ENCODE results near the gene KAZN. TPM values are rescaled to one million over a fixed set of nuclear protein-coding genes. Genes with fewer than 3 reads are reported as not detected.

Gene KAZN
- polyA plus RNA-seq, 2 of the 4 experiments (the other 2 are of a cell fraction), result 1.3 to 1.9 TPM

GRCh38 chr1:14826731-14827326 lies 228.3 kb downstream of the KAZN start:
- ChIA-PET POLR2A (interaction anchor here (0.6 kb wide), 1 partner anchor 1599 kb away, joined by 3 read pairs; no protein-coding TSS in a partner anchor), CTCF (no interaction called here)
- Histone ChIP-seq H3K4me1 (no peaks in the 10 kb centered on the region), H3K4me2 (no peak overlapping the region), H3K4me3 (no peak overlapping the region), H3K27ac (no peak overlapping the region), H3K9me3 (no peaks in the 10 kb centered on the region)
- ATAC-seq, result no peak
- DNase-seq (ENCODE audit: low read depth in 1 of 2, low spot score in 1 of 2), result no peak
- no peak for TF ChIP-seq POLR2A (IDR thresholded peaks at IDR 0.05; ENCODE audit: low read length)
- TF ChIP-seq ZFP36 (IDR thresholded peaks at IDR 0.05; ENCODE audit: borderline replicate concordance, partially characterized antibody), result no peak
- no peak for TF ChIP-seq KDM1A (IDR thresholded peaks at IDR 0.05; ENCODE audit: low read depth)
- TF ChIP-seq SMC3 (IDR thresholded peaks at IDR 0.05), result no peak
- TF ChIP-seq GATA3 (IDR thresholded peaks at IDR 0.05; ENCODE audit: borderline replicate concordance), result no peak
- TF ChIP-seq RNF2 (IDR thresholded peaks at IDR 0.05; ENCODE audit: borderline replicate concordance, low read depth), result no peak
- no peak for TF ChIP-seq HDAC2 (IDR thresholded peaks at IDR 0.05)
- TF ChIP-seq E2F6 (IDR thresholded peaks at IDR 0.05; ENCODE audit: borderline replicate concordance, low read depth), result no peak
- no peak for TF ChIP-seq EHF (CRISPR knock-in tag; IDR thresholded peaks at IDR 0.05)
- no peak for TF ChIP-seq RAD21 (conservative IDR thresholded peaks at IDR 0.05 in 1 of 2, IDR thresholded peaks at IDR 0.05 in 1 of 2)
- no peak for TF ChIP-seq CBX8 (IDR thresholded peaks at IDR 0.05)
- TF ChIP-seq, protein P1, sequence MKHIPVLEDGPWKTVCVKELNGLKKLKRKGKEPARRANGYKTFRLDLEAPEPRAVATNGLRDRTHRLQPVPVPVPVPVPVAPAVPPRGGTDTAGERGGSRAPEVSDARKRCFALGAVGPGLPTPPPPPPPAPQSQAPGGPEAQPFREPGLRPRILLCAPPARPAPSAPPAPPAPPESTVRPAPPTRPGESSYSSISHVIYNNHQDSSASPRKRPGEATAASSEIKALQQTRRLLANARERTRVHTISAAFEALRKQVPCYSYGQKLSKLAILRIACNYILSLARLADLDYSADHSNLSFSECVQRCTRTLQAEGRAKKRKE (CRISPR knock-in tag; IDR thresholded peaks at IDR 0.05; ENCODE audit: low read depth), result no peak
- 70% methylated on average over 11 of the region's 11 CpGs for WGBS (ENCODE audit: missing lambda C conversion rate)
- FAIRE-seq, result no peak

GRCh38 chr1:14827870-14828269 lies 229.4 kb downstream of the KAZN start:
- no peak for ATAC-seq

More at GRCh38 chr1:14827870-14828269, 229.4 kb downstream of the KAZN start:
- Histone ChIP-seq H3K4me3 (no peak overlapping the region), H3K27ac (no peak overlapping the region), H3K4me2 (no peak overlapping the region), H3K9me3 (no peaks in the 10 kb centered on the region), H3K4me1 (no peaks in the 10 kb centered on the region)
- ChIA-PET POLR2A (no interaction called here), CTCF (no interaction called here)
- DNase-seq (ENCODE audit: low read depth in 1 of 2, low spot score in 1 of 2), result no peak
- FAIRE-seq, result no peak
- WGBS (ENCODE audit: missing lambda C conversion rate), result 24% methylated on average over 4 of the region's 4 CpGs
- no peak for TF ChIP-seq MAZ (IDR thresholded peaks at IDR 0.05; ENCODE audit: borderline replicate concordance, low read depth, low read length)
- no peak for TF ChIP-seq RFX5 (IDR thresholded peaks at IDR 0.05)
- TF ChIP-seq NFE2L2 (conservative IDR thresholded peaks at IDR 0.05; ENCODE audit: low read length), result no peak
- no peak for TF ChIP-seq RAD21 (conservative IDR thresholded peaks at IDR 0.05 in 1 of 2, IDR thresholded peaks at IDR 0.05 in 1 of 2)
- no peak for TF ChIP-seq NPAS2 (CRISPR knock-in tag; IDR thresholded peaks at IDR 0.05; ENCODE audit: borderline replicate concordance)
- TF ChIP-seq, protein P2, sequence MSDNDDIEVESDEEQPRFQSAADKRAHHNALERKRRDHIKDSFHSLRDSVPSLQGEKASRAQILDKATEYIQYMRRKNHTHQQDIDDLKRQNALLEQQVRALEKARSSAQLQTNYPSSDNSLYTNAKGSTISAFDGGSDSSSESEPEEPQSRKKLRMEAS (IDR thresholded peaks at IDR 0.05), result no peak
- no peak for TF ChIP-seq SREBF2 (IDR thresholded peaks at IDR 0.05)
- no peak for TF ChIP-seq KDM5A (IDR thresholded peaks at IDR 0.05)
- no peak for TF ChIP-seq REST (IDR thresholded peaks at IDR 0.05)
- no peak for TF ChIP-seq EHF (CRISPR knock-in tag; IDR thresholded peaks at IDR 0.05)
- TF ChIP-seq BHLHE40 (IDR thresholded peaks at IDR 0.05; ENCODE audit: low read depth, low read length), result no peak
- no peak for TF ChIP-seq PHF8 (IDR thresholded peaks at IDR 0.05; ENCODE audit: borderline replicate concordance, low read depth)
- TF ChIP-seq CEBPB (IDR thresholded peaks at IDR 0.05), result no peak
- TF ChIP-seq FOXS1 (CRISPR knock-in tag; IDR thresholded peaks at IDR 0.05), result no peak
- TF ChIP-seq POLR2A (IDR thresholded peaks at IDR 0.05; ENCODE audit: low read length), result no peak
- TF ChIP-seq TFCP2L1 (CRISPR knock-in tag; IDR thresholded peaks at IDR 0.05), result no peak
- TF ChIP-seq, protein P3, sequence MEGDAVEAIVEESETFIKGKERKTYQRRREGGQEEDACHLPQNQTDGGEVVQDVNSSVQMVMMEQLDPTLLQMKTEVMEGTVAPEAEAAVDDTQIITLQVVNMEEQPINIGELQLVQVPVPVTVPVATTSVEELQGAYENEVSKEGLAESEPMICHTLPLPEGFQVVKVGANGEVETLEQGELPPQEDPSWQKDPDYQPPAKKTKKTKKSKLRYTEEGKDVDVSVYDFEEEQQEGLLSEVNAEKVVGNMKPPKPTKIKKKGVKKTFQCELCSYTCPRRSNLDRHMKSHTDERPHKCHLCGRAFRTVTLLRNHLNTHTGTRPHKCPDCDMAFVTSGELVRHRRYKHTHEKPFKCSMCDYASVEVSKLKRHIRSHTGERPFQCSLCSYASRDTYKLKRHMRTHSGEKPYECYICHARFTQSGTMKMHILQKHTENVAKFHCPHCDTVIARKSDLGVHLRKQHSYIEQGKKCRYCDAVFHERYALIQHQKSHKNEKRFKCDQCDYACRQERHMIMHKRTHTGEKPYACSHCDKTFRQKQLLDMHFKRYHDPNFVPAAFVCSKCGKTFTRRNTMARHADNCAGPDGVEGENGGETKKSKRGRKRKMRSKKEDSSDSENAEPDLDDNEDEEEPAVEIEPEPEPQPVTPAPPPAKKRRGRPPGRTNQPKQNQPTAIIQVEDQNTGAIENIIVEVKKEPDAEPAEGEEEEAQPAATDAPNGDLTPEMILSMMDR (IDR thresholded peaks at IDR 0.05), result no peak

Measured in A549 (cell line).